ENCODE measurements around the gene ART5.
"Not testable (repeated sequence)": the region's sequence is repeated elsewhere in the genome, so short reads cannot be mapped to it uniquely, and the experiment has no call there.

ART5 gene

GRCh38 chr11:3616721-3617460 is 24.9 kb downstream of the ART5 start:
- no peak for DNase-seq

- no peak for DNase-seq
Observed at GRCh38 chr11:3615998-3616397, 25.8 kb downstream of the ART5 start.

DNA sequence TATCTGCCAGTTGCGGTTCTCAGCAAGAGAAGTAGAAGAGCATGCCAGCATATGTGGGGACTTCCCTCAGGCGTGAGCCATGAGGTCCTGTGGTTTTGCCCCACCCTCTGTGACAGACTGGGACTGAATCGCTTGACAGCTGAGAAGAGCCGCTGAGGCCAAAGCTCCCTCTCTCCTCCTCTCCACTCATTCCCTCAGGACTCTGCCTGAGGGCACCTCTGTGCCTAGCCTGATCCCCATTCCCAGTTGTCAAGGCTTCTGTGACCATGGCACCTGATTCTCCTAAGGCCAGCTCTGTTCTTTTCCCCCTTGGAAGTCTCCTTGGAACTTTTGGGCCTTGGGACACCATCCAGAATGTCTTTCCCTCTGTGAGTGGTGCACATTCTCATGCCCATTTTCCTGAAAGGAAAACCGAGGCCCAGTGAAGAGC is 27.0 kb downstream of the ART5 start:
- DNase-seq, result no peak

DNA sequence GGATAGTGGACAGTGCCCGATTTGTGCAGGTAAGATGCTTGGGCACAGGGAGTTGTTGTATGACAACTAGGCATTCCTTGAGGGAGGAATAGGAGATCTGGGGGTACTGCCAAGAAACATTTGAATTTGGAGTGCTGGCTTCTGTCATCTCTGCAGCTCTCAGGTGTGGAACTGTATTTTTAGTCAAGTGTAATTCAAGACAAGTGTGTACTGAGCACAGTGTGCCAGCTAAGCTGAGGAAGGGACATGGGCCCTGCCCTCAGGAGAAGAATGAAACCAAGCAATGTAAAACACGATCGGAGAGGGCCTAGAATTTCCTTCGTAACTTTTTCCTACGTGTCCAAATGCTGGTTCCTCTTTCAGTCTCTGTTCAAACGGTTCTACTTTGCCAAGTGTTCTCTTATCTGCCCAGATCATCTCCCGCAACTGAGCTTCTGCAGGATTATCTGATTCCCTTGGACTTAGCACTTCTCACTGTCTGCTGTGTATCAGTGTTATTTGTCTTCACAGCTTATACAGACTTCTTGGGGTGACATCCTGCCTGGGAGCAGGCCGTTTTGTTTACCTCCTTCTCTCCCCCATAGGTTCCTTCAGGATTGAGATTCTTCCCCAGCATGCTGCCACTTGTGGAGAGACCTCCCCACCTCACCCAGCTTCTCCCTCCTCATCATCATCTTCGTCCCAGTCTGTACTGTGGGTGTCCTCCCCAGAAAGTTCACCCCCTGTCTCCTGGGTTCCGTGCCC is 27.6 kb downstream of the ART5 start:
- DNase-seq, result no peak

- DNase-seq, result no peak
Observed at GRCh38 chr11:3611976-3612678, 29.7 kb downstream of the ART5 start.

GRCh38 chr11:3610846-3611245 is 30.9 kb downstream of the ART5 start:
- DNase-seq, result no peak

DNA sequence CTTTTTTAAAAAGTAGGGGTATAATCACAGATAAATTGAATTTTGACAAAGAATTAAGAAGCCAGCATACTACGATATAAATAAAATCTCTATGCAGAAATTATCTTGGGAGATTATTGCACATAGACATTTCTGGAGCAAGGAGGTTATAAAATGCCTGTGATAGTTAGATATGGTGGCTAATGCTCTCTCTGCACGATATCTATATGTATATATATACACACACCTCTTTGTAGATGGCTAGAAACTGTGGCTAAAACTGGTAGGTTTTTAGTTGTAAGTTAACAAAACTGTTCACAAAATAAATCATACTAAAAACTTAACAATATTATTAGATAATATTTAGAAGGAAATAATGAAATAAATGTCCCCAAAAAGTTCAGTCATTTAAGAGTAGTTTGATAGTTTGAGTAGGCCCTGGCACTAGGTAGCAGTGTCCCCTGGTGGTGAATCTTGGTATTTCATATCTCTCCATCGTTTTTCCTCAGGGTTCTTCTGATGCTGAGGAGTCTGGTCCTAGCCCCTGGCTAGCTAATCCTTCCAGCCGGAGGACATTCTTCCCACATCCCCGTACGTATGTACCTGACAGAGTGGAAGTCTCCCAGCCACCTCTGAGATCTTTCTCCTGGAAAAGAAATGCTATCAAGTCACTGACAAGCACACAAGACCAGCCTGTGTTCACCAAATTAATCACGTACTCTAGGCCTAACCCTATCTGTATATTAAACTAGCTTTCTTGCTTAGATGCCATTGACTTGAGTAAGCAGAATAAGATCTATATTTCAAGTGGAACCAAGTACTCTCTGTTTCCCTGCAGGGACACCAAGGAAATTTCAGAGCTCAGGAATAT is 32.2 kb downstream of the ART5 start:
- no peak for DNase-seq

- no peak for DNase-seq
Observed at GRCh38 chr11:3605771-3606203, 36.0 kb downstream of the ART5 start.

DNA sequence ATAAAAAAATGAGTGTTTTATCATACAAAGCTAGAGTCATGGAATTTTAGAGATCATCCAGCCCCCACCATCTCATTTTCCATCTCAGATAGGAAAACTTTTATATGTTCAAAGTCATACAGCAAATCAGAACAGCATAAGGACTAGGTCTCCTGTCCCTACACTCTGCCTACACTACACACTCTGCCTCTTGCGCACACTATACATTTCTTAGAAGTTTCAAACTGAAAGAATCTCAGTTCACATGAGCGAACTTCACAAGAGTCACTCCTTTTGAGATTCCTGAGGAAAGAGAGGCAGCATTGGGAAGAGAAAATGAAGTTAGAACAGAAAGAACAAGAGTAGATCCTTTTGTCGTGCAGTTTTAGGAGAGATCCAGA is 36.5 kb downstream of the ART5 start:
- no peak for DNase-seq

- DNase-seq, result no peak
Observed at GRCh38 chr11:3604167-3604566, 37.6 kb downstream of the ART5 start.

- DNase-seq, result not testable (repeated sequence)
Observed at GRCh38 chr11:3600201-3600600, 41.6 kb downstream of the ART5 start.

DNA sequence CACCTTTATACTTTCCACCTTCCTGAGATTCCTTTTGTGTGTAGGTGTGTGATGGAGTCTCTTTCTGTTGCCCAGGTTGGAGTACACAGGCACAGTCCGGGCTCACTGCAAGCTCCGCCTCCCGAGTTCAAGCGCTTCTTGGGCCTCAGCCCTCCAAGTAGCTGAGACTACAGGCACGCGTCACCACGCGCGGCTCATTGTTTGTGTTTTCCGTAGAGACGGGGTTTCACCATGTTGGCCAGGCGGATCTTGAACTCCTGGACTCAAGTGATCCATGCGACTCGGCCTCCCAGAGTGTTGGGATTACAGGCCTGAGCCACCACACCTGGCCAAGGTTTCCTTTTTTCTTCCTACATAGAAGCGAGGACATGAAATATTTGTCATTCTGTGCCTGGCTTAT is 44.0 kb downstream of the ART5 start:
- DNase-seq, result not testable (repeated sequence)

DNA sequence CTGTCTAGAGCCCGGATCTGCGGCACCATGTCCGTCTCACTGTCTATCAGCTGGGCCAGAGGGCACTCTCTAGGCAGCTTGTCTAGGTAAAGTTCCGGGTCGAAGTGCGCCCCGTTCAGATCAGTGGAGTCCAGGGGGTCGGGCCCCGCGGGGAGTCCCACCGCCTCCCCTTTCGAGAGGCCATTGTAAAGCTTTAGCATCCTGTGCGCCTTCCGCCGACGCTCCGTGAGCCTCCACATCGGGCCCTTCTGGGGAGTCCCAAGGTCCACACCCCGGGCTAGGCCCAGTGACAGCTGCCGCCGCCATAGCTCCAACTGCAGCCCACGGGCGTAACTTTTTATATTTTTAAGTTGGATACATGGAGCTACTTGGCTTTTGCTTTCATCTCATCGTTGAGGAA is 50.5 kb downstream of the ART5 start:
- not testable (repeated sequence) for DNase-seq

DNA sequence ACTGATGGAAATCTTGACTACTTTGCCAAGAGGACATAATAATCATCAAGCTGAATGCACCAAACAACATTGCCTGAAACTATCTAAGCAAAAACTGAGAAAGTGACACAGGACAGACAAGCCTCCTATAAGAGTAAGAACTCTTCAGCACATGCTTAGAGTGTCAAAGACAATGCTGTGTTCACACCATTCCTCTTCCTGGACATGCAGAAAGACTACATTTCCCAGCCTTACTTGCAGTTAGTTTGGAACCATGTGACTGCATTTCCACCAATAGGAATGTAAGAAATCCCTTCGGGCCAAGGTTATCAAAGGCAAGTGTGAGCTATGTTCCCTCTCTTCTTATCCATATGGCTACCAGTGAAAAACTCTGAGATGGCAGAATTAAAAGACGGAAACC is 51.6 kb downstream of the ART5 start:
- not testable (repeated sequence) for DNase-seq

DNA sequence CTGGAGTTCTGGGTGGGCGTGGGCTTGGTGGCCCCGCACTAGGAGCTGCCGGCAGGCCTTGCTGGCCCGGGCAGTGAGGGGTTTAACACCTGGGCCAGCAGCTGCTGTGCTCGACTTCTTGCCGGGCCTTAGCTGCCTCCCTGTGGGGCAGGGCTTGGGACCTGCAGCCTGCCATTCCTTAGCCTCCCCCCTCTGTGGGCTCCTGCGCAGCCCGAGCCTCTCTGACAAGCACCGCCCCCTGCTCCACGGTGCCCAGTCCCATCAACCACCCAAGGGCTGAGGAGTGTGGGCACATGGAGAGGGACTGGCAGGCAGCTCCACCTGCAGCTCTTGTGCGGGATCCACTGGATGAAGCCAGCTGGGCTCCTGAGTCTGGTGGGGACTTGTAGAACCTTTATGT is 53.0 kb downstream of the ART5 start:
- not testable (repeated sequence) for DNase-seq

Data from NCI-H1092 (cell line).